Choroid plexus epithelial cell (primary cell): ENCODE results near the gene NUBPL.

Source experiments
- DNase-seq: peaks from one replicate; pipeline ENCODE4 v3.0.0-alpha.2; 2010; ENCODE audit warnings: low read depth
- H3K4me3 ChIP-seq: 2 replicates; pipeline ENCODE4 v1.5.1; 2011; ENCODE audit warnings: low read depth, mild to moderate bottlenecking, control low read depth, low read length, moderate library complexity
- CTCF ChIP-seq: conservative IDR thresholded peaks from 2 replicates; pipeline ENCODE4 v1.5.1; 2011; ENCODE audit warnings: low read depth, mild to moderate bottlenecking, control low read depth, inconsistent platforms, low read length, moderate library complexity

NUBPL gene

GRCh38 chr14:31660728-31661127 is 99.5 kb downstream of the NUBPL start:
- no peak for DNase-seq
- no peak for TF ChIP-seq CTCF
- no peak overlapping the region for H3K4me3 ChIP-seq

- H3K4me3 ChIP-seq: no peak overlapping the region
- DNase-seq: no peak
Observed at GRCh38 chr14:31668348-31668747, 107.1 kb downstream of the NUBPL start.

DNA sequence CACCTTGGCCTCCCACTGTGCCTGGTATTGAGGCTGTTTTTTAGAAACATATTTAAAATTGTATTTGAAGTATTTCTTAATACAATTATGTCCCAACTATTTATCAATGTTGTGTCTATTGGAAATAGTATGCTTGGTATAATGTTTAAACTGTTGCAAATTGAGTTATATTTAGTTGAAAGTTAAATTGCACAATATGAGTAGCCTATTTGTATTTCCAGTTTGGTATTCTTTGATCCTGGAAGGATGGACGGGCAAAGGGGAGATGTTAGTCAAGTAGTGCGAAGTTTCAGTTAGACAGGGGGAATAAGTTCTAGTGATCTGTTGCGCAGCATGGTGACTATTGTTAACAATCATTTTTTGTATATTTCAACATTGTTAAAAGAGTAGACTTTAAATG is 111.5 kb downstream of the NUBPL start:
- TF ChIP-seq CTCF: no peak
- no peak for DNase-seq
- no peak overlapping the region for H3K4me3 ChIP-seq

More at GRCh38 chr14:31668348-31668747, 107.1 kb downstream of the NUBPL start:
- no peak for TF ChIP-seq CTCF

DNA sequence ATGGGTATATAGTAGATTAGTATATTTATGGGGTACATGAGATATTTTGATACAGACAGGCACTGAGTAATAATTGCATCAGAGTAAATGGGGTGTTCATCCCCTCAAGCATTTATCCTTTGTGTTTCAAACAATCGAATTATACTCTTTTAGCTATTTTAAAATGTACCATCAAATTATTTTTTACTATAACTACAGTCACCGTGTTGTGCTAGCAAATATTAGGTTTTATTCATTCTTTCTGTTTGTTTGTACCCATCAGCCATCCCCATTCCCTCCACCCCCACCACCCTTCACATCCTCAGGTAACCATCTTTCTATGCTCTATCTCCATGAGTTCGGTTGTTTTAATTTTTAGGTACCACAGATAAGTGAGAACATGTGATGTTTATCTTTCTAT is 115.8 kb downstream of the NUBPL start:
- TF ChIP-seq CTCF: no peak
- no peak for DNase-seq
- H3K4me3 ChIP-seq: no peak overlapping the region

- no peak for DNase-seq
- H3K4me3 ChIP-seq: no peak overlapping the region
- TF ChIP-seq CTCF: no peak
Observed at GRCh38 chr14:31677630-31678029, 116.4 kb downstream of the NUBPL start.

- no peak for TF ChIP-seq CTCF
- no peak for DNase-seq
- no peak overlapping the region for H3K4me3 ChIP-seq
Observed at GRCh38 chr14:31678421-31679249, 117.4 kb downstream of the NUBPL start.

DNA sequence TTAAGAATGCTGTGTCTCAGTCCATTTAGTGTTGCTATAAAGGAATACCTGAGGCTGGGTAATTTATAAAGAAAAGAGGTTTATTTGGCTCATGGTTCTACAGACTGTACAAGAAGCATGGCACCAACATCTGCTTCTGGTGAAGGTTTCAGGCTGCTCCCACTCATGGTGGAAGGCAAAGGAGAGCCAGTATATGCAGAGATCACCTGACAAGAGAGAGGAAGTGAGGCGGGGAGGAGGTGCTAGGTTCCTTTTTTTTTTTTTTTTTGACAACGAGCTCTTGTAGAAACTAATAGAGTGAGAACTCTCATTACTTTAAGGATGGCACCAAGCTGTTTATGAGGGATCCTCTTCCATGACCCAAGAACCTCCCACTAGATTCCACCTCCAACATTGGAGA is 121.6 kb downstream of the NUBPL start:
- TF ChIP-seq CTCF: no peak
- no peak for DNase-seq
- no peak overlapping the region for H3K4me3 ChIP-seq
